H1 (cell line): ENCODE measurements around the gene VWA1. TPM values are rescaled to one million over a fixed set of nuclear protein-coding genes. Genes with fewer than 3 reads are reported as not detected.

Experiments
- CHD7 ChIP-seq: fragments of 300-600 bp; sonication (generic); IDR thresholded peaks from 2 replicates; pipeline ENCODE4 v1.7.1; 2012; ENCODE audit warnings: low read length, moderate library complexity, mild to moderate bottlenecking, inconsistent platforms; ENCODE audit not compliant: insufficient replicate concordance
- RXRA ChIP-seq: IDR thresholded peaks from 2 replicates; pipeline ENCODE4 v1.6.1; 2011; ENCODE audit warnings: low read depth, mild to moderate bottlenecking, low read length, moderate library complexity; ENCODE audit not compliant: insufficient read depth
- polyA plus RNA-seq, 7 experiments: library from polyadenylated mRNA; depleted of rRNA in 3 of 7; stranded (reverse) in 5 of 7; unstranded in 2 of 7; fragments of >200 nt in 5 of 7; fragments of 200-250 nt in 2 of 7; gene quantifications; 1 replicate in 5 of 7; 2 replicates in 1 of 7; 4 replicates in 1 of 7; pipeline versions ENCODE4 v1.2.1 to v1.2.3, GENCODE V29; 2011 to 2013; ENCODE audit warnings: missing spikeins in 2 of 7, mixed read lengths in 2 of 7
- total RNA-seq: library from RNA; stranded (reverse); fragmentation: NEBNext Ultra II Directional; extraction: Animal tissue kit (Norgen Biotek cat#: 25700); gene quantifications from 2 replicates; pipeline ENCODE4 v1.2.1, GENCODE V29; 2021

Gene VWA1
- total and polyA plus RNA-seq, 2 of the 8 experiments (the other 6 are each of a cell fraction or from before 2014, with no cell fraction given) = 16.0 to 36.6 TPM

GRCh38 chr1:1393428-1393827 is 42.1 kb upstream of the VWA1 start (continued):
- TF ChIP-seq CHD7 (no peak), RXRA (no peak)
- TF ChIP-seq, all 59 proteins: peak for 0
